ENCODE data around the gene PLD3. TPM values are rescaled to one million over a fixed set of nuclear protein-coding genes. Genes with fewer than 3 reads are reported as not detected.
A peak's percentile ranks its signal among the peaks of the same experiment; 100 is the strongest.

Gene PLD3
- total and polyA plus RNA-seq, 2 donors from 2014 or later = 175 to 207 TPM

- Histone ChIP-seq H3K9ac (ENCODE audit: low read length in 3 of 3) (no peak overlapping the region), H3K27ac (ENCODE audit: low read depth in 2 of 2, low read length in 2 of 2) (no peak overlapping the region), H3K27me3 (ENCODE audit: control insufficient read depth, insufficient read depth, low read length) (no peaks in the 10 kb centered on the region), H3K4me1 (ENCODE audit: control insufficient read depth in 2 of 3, insufficient read depth in 2 of 3, low read depth in 1 of 3, low read length in 3 of 3) (no peaks in the 10 kb centered on the region), H3K36me3 (ENCODE audit: control insufficient read depth in 2 of 3, insufficient read depth in 3 of 3, low read length in 3 of 3) (peaks cover 0 to 4% (median 0%) of the 10 kb centered on the region in 3 donors), H3K4me3 (ENCODE audit: low read length in 3 of 3) (no peak overlapping the region), H3K9me3 (ENCODE audit: control insufficient read depth in 2 of 3, insufficient read depth in 1 of 3, low read length in 3 of 3) (no peaks in the 10 kb centered on the region)
- FAIRE-seq (no peak), DNase-seq (no peak)
- TF ChIP-seq CTCF (IDR thresholded peaks at IDR 0.05; ENCODE audit: borderline replicate concordance, extremely low read depth, insufficient read depth) = no peak
- intact Hi-C loops (cut with DNase I) = no loop called here
These were observed 12.3 kb downstream of the PLD3 start for GRCh38 chr19:40360708-40361241.

- Histone ChIP-seq H3K27me3 (ENCODE audit: control insufficient read depth, insufficient read depth, low read length) (no peaks in the 10 kb centered on the region), H3K4me1 (ENCODE audit: control insufficient read depth in 2 of 3, insufficient read depth in 2 of 3, low read depth in 1 of 3, low read length in 3 of 3) (no peaks in the 10 kb centered on the region), H3K9me3 (ENCODE audit: control insufficient read depth in 2 of 3, insufficient read depth in 1 of 3, low read length in 3 of 3) (no peaks in the 10 kb centered on the region), H3K9ac (ENCODE audit: low read length in 3 of 3) (no peak overlapping the region), H3K36me3 (ENCODE audit: control insufficient read depth in 2 of 3, insufficient read depth in 3 of 3, low read length in 3 of 3) (peaks cover 0 to 4% (median 0%) of the 10 kb centered on the region in 3 donors), H3K27ac (ENCODE audit: low read depth in 2 of 2, low read length in 2 of 2) (no peak overlapping the region), H3K4me3 (ENCODE audit: low read length in 3 of 3) (no peak overlapping the region)
- no peak for DNase-seq
- no peak for TF ChIP-seq CTCF (IDR thresholded peaks at IDR 0.05; ENCODE audit: borderline replicate concordance, extremely low read depth, insufficient read depth)
- FAIRE-seq = no peak
- intact Hi-C loops (cut with DNase I) = no loop called here
These were observed 13.7 kb downstream of the PLD3 start for GRCh38 chr19:40362160-40362559.

- Histone ChIP-seq H3K4me3 (ENCODE audit: low read length in 3 of 3) (no peak overlapping the region), H3K36me3 (ENCODE audit: control insufficient read depth in 2 of 3, insufficient read depth in 3 of 3, low read length in 3 of 3) (peaks cover 0 to 4% (median 0%) of the 10 kb centered on the region in 3 donors), H3K4me1 (ENCODE audit: control insufficient read depth in 2 of 3, insufficient read depth in 2 of 3, low read depth in 1 of 3, low read length in 3 of 3) (no peaks in the 10 kb centered on the region), H3K9me3 (ENCODE audit: control insufficient read depth in 2 of 3, insufficient read depth in 1 of 3, low read length in 3 of 3) (no peaks in the 10 kb centered on the region), H3K27ac (ENCODE audit: low read depth in 2 of 2, low read length in 2 of 2) (no peak overlapping the region), H3K9ac (ENCODE audit: low read length in 3 of 3) (no peak overlapping the region), H3K27me3 (ENCODE audit: control insufficient read depth, insufficient read depth, low read length) (no peaks in the 10 kb centered on the region)
- no peak for TF ChIP-seq CTCF (IDR thresholded peaks at IDR 0.05; ENCODE audit: borderline replicate concordance, extremely low read depth, insufficient read depth)
- no peak for FAIRE-seq
- intact Hi-C loops (cut with DNase I) = no loop called here
- no peak for DNase-seq
These were observed 14.6 kb downstream of the PLD3 start for GRCh38 chr19:40363069-40363468.

GRCh38 chr19:40365010-40365409 lies 16.5 kb downstream of the PLD3 start:
- Histone ChIP-seq H3K9ac (ENCODE audit: low read length in 3 of 3) (peak overlapping the region in 1 of 3 donors; percentile 46), H3K4me1 (ENCODE audit: control insufficient read depth in 2 of 3, insufficient read depth in 2 of 3, low read depth in 1 of 3, low read length in 3 of 3) (no peaks in the 10 kb centered on the region), H3K36me3 (ENCODE audit: control insufficient read depth in 2 of 3, insufficient read depth in 3 of 3, low read length in 3 of 3) (no peaks in the 10 kb centered on the region), H3K27ac (ENCODE audit: low read depth in 2 of 2, low read length in 2 of 2) (no peak overlapping the region), H3K4me3 (ENCODE audit: low read length in 3 of 3) (peak overlapping the region in 1 of 3 donors; percentile 43), H3K9me3 (ENCODE audit: control insufficient read depth in 2 of 3, insufficient read depth in 1 of 3, low read length in 3 of 3) (no peaks in the 10 kb centered on the region), H3K27me3 (ENCODE audit: control insufficient read depth, insufficient read depth, low read length) (no peaks in the 10 kb centered on the region)
- DNase-seq (no peak), FAIRE-seq (no peak)
- intact Hi-C loops (cut with DNase I) = no loop called here
- TF ChIP-seq CTCF (IDR thresholded peaks at IDR 0.05; ENCODE audit: borderline replicate concordance, extremely low read depth, insufficient read depth) = no peak
